Measurements from ENCODE around the gene ERH.
A peak's percentile ranks its signal among the peaks of the same experiment; 100 is the strongest.
"Not testable (repeated sequence)": the region's sequence is repeated elsewhere in the genome, so short reads cannot be mapped to it uniquely, and the experiment has no call there.

ERH gene

DNA sequence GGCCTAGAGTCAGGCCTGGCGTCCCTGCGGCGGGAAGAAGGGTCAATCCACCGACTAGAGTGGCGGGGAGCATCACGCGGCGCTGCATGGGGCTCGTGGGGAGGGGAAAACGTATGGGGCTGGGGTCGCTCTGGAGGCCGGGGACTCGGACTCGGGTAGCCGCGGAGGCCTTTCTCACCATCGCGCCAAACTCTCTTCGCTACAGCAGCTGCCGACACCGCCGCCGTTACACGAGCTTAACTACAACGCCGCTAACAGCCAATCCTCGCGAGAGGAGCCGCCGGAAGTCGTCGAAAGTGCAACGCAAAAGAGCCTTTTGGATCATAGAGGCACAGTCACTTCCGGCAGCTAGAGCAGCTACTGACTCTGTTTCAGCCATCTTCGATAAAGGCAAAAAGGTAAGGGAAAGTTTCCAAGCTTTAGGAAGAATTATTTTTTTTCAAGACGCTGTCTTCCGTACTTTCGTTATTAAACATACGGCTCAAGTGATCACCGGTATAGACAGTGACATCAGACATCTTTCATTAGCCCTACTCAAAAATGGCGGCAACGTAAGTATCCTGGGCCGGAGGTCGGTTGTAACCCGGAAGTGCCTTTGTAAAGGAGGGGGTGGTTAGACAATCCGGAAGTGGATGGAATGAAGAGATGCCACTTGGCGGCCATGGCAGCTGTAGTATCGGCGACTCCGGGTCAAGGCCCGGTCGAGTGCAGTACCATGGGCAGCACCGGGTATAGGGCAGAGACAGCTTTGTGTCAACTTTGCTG is at the start of gene ERH, which contains the start of gene SLC39A9:
Gene ERH, minus strand, starts transcription at position 247 of the 765 bp plus-strand sequence. Its CDS starts 66 bp downstream, at position 181.
Gene SLC39A9, plus strand, starts transcription at position 640 of the 765 bp plus-strand sequence. CDS start 678 bp downstream, outside the sequence.
- DNase-seq, result peak; percentile 98

DNA sequence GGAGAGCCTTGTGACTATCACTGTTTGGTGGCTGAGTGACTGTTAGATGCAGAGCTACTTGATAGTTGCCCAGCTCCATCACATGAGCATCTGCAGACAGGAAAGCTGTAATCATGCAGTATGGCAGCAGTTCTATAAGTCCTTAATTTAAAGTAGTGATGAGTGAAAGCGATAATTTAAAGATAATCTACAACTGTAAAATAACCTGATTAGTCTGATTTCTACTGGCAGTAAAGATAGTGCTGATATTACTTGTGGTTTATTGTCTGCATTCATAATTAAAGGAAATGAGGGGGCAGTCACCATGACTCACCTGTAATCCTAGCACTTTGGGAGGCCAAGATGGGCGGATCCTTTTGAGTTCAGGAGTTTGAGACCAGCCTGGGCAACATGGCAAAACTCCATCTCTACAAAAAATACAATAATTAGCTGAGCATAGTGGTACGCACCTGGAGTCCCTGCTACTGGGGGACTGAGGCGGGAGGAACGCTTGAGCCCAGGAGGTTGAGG is 45.3 kb upstream of the ERH start:
- DNase-seq, result no peak

DNA sequence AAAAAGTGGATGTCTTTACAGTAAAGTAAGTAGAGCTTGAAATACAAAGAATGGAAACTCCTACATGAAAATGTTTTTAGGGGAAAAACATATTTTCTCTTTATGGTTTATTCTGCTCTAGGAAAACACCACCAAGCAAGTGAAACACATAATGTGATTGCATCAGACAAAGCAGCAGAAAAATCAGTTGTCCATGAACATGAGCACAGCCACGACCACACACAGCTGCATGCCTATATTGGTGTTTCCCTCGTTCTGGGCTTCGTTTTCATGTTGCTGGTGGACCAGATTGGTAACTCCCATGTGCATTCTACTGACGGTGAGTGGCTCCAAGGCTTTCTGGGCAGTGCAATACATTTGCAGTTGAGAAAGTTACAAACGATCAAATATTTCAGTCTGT is 43.8 kb upstream of the ERH start:
- no peak for DNase-seq

DNA sequence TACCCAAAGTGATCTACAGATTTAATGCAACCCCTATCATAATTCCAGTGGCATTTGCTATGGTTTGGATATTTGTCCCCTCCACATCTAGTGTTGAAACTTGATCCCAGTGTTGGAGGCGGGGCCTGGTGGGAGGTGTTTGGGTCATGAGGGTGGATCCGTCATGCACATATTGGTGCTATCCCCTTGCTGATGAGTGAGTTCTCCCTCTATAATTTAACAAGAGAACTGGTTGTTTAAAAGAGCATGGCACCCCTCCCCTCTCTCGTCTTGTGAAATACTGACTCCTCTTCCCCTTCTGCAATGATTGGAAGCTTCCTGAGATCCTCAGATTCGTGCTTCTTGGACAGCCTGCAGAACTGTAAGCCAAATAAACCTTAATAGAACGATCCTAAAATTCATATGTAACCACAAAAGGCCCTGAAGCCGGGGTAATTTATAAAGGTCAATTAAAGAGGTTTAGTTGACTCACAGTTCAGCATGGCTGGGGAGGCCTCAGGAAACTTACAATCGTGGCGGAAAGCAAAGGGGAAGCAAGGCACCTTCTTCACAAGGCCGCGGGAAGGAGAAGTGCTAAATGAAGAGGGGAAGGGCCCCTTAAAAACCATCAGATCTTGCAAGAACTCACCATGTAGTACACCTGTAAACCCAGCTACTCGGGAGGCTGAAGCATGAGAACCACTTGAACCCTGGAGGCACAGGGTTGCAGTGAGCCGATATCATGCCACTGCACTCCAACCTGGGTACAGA is 41.6 kb upstream of the ERH start:
- no peak for DNase-seq

DNA sequence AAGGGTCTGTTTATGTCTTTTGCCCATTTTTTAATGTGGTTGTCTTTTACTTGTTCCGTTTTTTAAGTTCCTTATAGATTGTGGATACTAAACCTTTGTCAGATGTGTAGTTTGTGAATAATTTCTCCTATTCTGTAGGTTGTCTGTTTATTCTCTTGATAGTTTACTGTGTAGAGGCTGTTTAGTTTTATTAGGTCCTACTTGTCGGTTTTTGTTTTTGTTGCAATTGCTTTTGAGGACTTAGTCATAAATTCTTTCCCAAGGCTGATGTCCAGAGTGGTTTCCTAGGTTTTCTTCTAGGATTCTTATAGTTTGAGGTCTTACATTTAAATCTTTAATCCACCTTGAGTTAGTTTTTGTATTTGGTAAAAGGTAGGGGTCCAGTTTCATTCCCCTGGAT is 34.3 kb upstream of the ERH start:
- no peak for DNase-seq

DNA sequence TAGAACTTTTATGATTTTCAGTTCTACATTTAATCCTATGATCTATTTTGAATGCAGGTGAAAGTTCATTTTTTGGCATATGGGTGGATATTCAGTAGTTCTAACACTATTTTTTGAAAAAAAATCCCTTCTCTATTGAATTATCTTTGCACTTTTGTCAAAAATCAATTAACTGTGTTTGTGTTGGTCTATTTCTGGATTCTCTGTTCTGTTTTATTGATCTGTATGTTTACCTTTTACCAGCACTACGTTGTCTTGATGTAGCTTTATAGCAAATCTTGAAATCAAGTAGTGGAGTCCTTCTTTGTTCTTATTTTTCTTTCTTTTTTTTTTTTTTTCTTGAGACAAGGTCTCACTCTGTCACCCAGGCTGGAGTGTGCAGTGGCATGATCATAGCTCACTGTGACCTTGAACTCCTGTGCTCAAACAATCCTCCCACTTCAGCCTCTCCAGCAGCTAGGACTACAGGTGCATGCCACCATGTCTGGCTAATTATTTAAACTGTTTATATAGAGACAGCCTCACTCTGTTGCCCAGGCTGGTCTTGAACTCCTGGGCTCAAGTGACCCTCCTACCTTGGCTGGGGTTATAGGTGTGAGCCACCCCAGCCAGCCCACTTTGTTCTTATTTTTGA is 32.3 kb upstream of the ERH start:
- DNase-seq, result no peak

DNA sequence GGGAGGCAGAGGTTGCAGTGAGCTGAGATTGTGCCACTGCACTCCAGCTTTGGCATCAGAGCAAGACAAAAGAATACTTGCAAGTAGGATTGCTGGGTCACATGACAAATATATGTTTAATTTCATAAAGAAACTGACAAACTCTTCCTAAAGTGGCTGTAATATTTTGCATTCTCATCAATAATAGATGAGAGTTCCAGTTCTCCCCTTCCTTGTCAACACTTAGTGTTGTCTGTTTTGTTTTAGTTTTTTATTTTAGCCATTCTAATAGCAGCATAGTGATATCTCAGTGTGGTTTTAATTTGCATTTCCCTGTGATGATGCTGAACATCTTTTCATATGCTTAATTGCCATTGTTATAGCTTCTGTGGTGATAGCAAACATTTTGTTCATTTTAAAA is 31.5 kb upstream of the ERH start:
- DNase-seq, result no peak

DNA sequence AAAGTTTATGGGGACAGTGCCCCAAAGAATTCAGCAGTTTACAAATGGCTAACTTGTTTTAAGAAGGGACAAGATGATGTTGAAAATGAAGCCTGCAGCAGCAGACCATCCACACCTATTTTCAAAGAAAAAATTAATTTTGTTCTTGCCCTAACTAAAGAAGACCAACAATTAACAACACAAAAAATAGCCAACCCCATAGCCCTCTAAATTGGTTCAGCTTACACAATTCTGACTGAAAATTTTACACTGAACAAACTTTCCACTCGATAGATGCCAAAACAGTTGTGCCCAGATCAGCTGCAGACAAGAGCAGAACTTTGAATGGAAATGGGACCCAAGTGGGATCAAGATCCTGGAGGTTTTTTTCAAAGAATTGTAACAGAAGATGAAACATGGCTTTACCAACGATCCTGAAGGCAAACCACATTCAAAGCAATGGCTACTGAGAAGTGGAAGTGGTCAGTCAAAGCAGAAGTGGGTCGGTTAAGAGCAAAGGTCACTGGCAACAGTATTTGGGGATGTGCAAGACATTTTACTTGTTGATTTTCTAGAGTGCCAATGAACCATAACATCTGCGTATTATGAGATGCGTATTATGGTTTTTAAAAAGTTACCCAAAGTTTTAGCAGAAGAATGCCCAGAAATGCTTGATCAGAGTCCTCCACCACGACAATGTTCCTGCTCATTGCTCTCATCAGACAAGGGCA is 30.3 kb upstream of the ERH start:
- no peak for DNase-seq

DNA sequence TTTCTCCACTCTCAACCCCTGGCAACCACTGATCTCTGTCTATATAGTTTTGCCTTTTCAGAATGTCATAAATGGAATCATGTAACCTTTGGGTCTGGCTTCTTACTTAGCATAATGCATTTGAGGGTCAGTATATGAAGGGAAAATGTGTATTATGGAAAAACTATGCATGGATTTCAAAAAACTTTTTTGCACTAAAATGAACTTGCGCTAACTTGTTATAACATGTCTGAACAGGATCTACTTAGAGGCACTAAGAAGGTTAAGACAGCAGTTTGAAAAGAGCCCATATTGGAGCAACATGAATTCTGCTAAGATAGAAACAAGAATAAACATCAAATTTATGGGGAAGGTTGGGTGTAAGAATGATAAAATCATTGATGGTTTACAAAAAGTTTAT is 29.5 kb upstream of the ERH start:
- DNase-seq, result no peak

DNA sequence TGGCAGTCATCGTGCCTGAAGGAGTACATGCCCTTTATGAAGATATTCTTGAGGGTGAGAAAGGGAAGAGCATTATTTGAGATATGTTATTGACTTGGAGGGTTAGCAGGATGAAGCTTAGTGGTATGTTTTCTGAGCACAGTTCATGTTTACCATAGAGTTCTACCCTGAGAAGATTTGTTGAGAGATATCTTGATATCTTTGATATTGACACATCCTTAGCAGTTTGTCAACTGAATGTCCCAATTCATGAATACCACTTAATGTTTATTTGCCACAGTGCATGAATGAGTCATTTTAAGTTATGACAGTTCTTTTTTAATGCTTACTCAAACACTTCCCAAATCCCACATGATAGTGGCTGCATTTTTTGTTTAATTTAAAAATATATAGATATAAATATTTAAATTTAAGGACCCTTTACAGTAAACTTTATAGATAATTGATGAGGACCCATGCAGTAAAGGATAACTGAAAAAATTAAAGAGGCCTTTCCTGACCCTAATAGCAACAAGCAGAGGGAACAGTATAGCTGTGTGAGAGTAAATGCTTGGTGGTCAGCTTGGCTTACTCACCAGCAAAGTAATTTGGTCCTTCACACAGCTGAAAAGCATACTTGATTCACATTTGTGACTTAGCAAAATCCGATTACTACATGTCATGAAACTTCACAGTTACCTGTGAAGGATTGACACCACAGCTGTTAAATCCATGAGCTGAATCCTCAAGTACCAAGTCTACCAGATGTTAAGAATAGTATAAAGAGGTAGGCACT is 26.2 kb upstream of the ERH start:
- no peak for DNase-seq

DNA sequence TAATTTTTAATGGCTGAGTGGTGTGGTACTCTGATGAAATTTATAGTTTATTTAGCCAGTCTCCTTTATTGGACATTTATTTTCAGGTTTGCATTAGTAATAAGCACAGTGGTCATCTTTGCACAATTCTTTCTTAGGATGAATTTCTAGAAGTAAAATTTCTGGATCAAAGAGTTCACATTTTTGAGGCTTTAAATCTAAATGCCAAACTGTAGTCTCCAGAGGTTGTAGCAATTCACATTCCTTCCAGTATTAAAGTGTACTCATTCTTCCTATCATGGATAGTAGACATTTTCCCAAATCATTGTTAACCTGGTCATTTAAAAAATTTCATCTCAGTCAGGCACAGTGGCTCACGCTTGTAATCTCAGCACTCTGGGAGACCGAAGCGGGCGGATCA is 25.2 kb upstream of the ERH start:
- DNase-seq, result no peak

DNA sequence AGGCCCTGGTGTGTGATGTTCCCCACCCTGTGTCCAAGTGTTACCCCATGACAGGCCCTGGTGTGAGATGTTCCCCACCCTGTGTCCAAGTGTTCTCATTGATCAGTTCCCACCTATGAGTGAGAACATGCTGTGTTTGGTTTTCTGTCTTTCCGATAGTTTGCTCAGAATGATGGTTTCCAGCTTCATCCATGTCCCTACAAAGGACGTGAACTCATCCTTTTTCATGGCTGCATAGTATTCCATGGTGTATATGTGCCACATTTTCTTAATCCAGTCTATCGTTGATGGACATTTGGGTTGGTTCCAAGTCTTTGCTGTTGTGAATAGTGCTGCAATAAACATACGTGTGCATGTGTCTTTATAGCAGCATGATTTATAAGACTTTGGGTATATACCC is 18.0 kb upstream of the ERH start:
- DNase-seq, result not testable (repeated sequence)

DNA sequence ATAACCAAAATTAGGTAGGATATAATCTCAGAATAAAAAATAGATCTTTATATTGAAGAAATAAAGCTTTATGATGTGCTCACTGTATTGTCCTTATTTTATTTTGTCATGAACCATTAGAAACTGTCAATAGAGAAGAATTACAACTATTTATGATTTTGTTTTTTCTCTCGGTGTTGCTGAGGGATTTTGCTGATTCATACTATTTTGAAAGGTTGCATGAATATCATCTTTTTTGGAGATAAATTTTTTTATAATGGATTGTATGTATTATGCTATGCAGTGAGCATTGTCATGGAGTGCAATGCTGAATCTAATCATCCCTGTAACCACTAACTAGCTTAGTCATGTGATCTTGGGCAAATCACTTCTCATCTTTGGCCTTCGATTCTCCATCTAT is 15.4 kb upstream of the ERH start:
- DNase-seq, result no peak

DNA sequence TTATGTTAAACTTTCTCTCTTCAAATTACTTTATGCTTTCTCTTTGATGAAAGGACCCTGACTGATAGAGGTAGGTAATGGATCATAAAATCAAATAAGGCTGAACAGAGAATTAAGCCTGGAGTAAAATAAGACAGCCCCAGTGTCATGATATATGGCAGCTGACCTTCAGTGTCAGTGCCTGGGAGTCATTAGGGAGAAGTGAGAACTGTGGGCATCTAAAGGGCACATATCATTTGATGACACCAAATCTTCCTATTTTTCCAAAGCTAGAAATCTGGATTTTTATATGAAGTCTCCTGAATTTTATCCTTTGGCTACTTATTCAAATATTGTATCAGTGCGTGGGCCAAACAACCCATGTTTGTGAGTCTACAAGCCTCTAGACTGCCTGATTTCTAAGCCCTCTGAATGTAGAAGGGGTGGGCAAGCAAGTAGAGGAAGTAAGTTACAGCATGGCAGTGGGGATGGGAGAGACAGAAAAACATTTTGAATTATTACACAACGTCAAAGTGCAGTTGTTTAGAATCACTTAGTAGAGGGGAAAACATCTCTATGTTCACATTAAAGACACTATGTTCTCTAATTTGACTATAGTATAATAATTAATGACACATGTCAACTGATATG is 10.3 kb upstream of the ERH start:
- DNase-seq, result no peak

DNA sequence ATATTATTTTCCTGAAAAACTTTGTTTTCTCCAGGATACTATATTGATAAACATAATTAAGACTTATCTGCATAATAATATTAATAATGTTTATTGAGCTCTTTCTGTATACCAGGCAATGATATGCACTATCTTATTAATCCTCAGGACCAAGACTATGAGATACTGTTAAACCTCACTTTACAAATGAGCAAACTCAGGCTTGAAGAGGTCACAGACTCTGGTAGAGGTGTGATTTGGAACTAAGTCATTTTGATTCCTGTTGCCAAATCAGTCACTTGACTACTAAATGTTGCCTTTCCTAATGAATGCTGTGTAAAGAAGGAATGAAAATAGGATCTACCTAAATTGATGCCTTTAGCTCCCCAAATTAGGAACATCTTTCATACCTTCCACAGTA is 7.7 kb upstream of the ERH start:
- DNase-seq, result no peak

DNA sequence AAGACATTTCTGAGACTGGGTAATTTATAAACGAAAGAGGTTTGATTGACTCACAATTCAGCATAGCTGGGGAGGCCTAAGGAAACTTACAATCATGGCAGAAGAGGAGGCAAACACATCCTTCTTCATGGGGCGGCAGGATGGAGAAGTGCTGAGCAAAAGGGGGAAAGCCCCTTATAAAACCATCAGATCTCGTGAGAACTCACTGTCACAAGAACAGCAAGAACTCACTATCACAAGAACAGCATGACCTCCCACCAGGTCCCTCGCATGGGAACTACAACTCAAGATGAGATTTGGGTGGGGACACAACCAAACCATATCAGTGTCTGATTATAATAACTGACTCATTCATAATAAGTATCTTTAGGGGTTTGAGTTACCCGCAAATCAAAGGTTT is 6.8 kb upstream of the ERH start:
- no peak for DNase-seq

DNA sequence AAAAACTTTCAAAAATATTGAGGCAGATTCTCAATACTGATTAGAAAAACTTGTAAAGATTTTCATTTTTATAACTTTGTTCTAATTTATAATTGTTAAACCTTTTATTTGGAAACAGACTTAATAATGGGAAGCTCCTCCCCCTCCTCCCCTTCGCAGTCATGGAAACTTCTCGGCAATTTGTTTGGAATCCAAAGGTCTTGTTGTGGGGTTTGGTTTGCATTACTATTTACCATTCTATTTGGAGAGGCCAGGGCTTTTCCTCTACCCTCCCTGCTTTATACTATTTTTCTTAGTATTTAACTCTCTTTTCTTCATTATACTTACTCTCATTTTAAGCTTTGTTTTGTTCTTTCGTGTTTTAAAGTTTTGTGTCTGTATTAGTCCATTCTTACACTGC is 6.4 kb upstream of the ERH start:
- DNase-seq, result no peak

DNA sequence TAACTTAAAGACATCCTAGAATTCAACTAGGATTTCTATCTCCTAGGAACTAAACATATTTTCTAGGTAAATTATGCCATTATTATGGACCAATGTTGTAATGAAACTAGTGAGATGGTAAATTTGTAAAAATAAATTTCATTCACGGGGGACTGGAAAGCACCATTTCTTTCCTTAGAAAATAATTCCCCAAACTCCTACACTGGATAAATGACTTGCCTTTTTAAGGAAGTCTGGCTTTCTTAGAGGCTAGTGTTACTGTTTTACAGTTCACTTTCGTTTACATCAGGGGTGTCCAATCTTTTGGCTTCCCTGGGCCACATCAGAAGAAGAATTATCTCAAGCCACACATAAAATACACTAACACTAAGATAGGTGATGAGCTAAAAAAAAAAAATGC is 3.7 kb upstream of the ERH start:
- DNase-seq, result no peak

DNA sequence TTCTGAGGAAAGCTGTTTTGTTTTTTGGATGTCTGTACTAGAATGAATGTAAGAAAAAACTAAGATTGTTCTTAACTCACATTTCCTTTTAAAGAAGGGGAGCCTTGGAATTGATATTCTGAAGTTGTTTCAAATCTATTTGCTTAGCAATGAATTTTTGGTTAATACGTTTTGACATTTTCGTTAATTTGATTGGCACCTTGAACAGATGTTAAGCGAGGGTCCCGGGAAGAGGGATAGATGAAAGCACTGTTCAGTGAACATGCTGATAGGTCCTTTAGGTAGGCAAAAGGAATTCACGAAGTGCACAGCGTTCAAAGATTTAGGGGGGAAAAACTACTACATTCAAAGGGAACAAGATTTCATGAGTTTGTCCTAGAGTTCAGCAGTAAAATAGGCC is 2.1 kb upstream of the ERH start:
- DNase-seq, result no peak

DNA sequence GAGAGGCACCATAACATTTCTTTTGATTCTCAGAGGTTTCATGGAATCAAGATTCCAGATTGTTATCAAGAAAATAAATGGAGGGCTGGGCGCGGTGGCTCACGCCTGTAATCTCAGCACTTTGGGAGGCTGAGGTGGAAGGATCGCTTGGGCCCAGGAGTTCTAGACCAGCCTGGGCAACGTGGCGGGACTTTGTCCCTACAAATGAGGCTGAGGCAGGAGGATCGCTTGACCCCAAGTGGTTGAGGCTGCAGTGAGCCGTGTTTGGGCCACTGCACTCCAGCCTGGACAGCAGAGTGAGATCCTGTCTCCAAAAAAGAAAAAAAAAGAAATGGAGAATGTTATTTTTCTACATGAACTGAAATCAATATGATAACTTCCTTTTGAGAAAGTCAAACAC is 1.7 kb upstream of the ERH start:
- no peak for DNase-seq

DNA sequence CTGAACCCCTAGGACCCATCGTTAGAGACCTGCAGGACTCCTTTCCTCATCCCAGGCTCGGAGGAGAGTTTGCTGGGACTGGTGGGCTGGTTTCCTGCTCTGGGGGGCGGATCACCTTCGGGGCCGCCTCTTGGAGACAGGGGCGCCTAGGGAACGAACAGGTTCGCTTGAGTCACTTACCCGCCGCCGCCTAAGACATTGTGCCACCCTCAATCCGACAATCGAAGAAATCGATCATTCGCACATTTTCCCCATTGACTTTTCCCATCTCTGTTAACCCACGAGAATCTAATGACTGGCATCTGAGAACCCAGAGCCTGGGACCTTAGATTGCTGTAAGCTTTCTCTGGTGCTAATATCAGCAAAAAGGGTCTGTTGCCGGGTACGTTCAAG is 715 bp upstream of the ERH start:
- DNase-seq, result no peak

DNA sequence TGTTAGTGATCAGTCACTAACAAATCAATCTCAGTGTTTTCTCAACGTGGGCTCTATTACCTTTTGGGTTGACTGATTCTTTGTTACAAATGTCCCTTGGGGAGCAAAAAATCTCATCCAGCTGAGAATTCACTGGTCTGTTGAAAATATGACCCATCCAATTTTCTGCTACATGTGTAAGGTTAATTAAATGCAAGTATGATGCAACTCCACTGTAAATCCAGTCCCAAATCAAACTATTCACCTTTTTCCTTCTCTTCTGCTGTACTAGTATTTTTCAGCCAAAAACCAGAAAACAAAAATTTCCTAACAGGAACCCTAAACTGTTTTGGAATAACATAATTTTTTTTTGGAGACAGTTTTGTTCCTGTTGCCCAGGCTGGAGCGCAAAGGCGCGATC is 2.2 kb downstream of the ERH start:
- no peak for DNase-seq

Data from femur (tissue), 1 donor.